ENCODE data around the gene PANX3. TPM values are rescaled to one million over a fixed set of nuclear protein-coding genes. Genes with fewer than 3 reads are reported as not detected.

Gene PANX3
- polyA plus RNA-seq, 10 donors, result 0.12 to 0.24 (median 0.14) TPM; not detected in 7

GRCh38 chr11:124612567-124613246, 1.5 kb downstream of the PANX3 start:
- peak in 1 of 3 donors; percentile 4 for DNase-seq

- no peak for DNase-seq
Observed at GRCh38 chr11:124618863-124619262, 7.6 kb downstream of the PANX3 start.

GRCh38 chr11:124622531-124623451, 11.6 kb downstream of the PANX3 start, which contains the start of gene TBRG1:
Gene TBRG1 (plus strand): TSS chr11:124622864. CDS start chr11:124623084, 220 bp downstream.
- peak; percentile 95 to 98 (median 96) for DNase-seq

- no peak for DNase-seq
Observed at GRCh38 chr11:124623861-124624525, 12.8 kb downstream of the PANX3 start.

GRCh38 chr11:124625504-124626168, 14.4 kb downstream of the PANX3 start:
- DNase-seq, result no peak

GRCh38 chr11:124627546-124627945, 16.3 kb downstream of the PANX3 start:
- no peak for DNase-seq

- no peak for DNase-seq
Observed at GRCh38 chr11:124629961-124630360, 18.7 kb downstream of the PANX3 start.

GRCh38 chr11:124633355-124633754, 22.1 kb downstream of the PANX3 start:
- DNase-seq, result no peak

- no peak for DNase-seq
Observed at GRCh38 chr11:124635932-124636331, 24.7 kb downstream of the PANX3 start.

GRCh38 chr11:124638500-124638899, 27.3 kb downstream of the PANX3 start:
- no peak for DNase-seq

GRCh38 chr11:124639186-124639585, 28.0 kb downstream of the PANX3 start:
- DNase-seq, result no peak

GRCh38 chr11:124640666-124641065, 29.4 kb downstream of the PANX3 start:
- no peak for DNase-seq

GRCh38 chr11:124642628-124643027, 31.4 kb downstream of the PANX3 start:
- no peak for DNase-seq

- no peak for DNase-seq
Observed at GRCh38 chr11:124643042-124643604, 31.9 kb downstream of the PANX3 start.

GRCh38 chr11:124643605-124644425, 32.6 kb downstream of the PANX3 start:
- peak; percentile 13 to 69 (median 18) for DNase-seq

GRCh38 chr11:124644426-124645280, 33.4 kb downstream of the PANX3 start:
- DNase-seq, result peak; percentile 51 to 83 (median 62)

GRCh38 chr11:124646148-124646547, 34.9 kb downstream of the PANX3 start:
- no peak for DNase-seq

GRCh38 chr11:124648610-124649009, 37.4 kb downstream of the PANX3 start:
- no peak for DNase-seq

Measured in muscle of back (tissue), 11 donors.